ENCODE data around the gene PARD3. TPM values are rescaled to one million over a fixed set of nuclear protein-coding genes. Genes with fewer than 3 reads are reported as not detected.

Gene PARD3
- total and polyA plus RNA-seq, 2 experiments from 2014 or later: 6.3 to 21.2 TPM

- DNase-seq: peak; percentile 46
- Histone ChIP-seq H3K9me2 (ENCODE audit: insufficient read depth) (no peaks in the 10 kb centered on the region), H3K27me3 (replicated peaks; ENCODE audit: insufficient read depth) (no peaks in the 10 kb centered on the region), H3K36me3 (ENCODE audit: low read depth) (no peaks in the 10 kb centered on the region), H3F3A (ENCODE audit: insufficient read depth) (peaks cover 21% of the 10 kb centered on the region), H3K27ac (no peak overlapping the region), H2AFZ (no peak overlapping the region), H3K79me2 (ENCODE audit: insufficient read depth) (no peaks in the 10 kb centered on the region), H3K9me3 (ENCODE audit: low read depth) (no peaks in the 10 kb centered on the region), H3K4me2 (ENCODE audit: unreplicated experiment) (peak overlapping the region; percentile 19), H3K9ac (no peak overlapping the region), H4K20me1 (ENCODE audit: insufficient read depth) (no peaks in the 10 kb centered on the region), H3K4me3 (0 out of 2 replicates have a peak overlapping the region, but pooled peaks have one; percentile 5), H3K4me1 (ENCODE audit: insufficient read depth) (peaks cover 19% of the 10 kb centered on the region)
- no peak for TF ChIP-seq EZH2phosphoT487 (IDR thresholded peaks at IDR 0.05; ENCODE audit: insufficient read depth, low read depth)
- no peak for TF ChIP-seq EZH2 (IDR thresholded peaks at IDR 0.05; ENCODE audit: insufficient read depth, poor library complexity, severe bottlenecking)
- in situ Hi-C loops (cut with MboI): no loop called here
- WGBS, 2 experiments (ENCODE audit: low coverage in 1 of 2, low lambda C conversion rate in 2 of 2, missing lambda C conversion rate in 2 of 2): 46 to 48% methylated on average over 8 of the region's 8 CpGs
Measured at GRCh38 chr10:34172936-34173533, 642.1 kb downstream of the PARD3 start.

GRCh38 chr10:34171957-34172527 lies 643.1 kb downstream of the PARD3 start:
- Histone ChIP-seq H4K20me1 (ENCODE audit: insufficient read depth) (no peaks in the 10 kb centered on the region), H3K79me2 (ENCODE audit: insufficient read depth) (no peaks in the 10 kb centered on the region)
- in situ Hi-C loops (cut with MboI): no loop called here

GRCh38 chr10:34169677-34170076 lies 645.4 kb downstream of the PARD3 start:
- in situ Hi-C loops (cut with MboI): no loop called here
- Histone ChIP-seq H3K79me2 (ENCODE audit: insufficient read depth) (no peaks in the 10 kb centered on the region), H3K27ac (no peak overlapping the region), H3K27me3 (replicated peaks; ENCODE audit: insufficient read depth) (no peaks in the 10 kb centered on the region), H4K20me1 (ENCODE audit: insufficient read depth) (no peaks in the 10 kb centered on the region), H2AFZ (no peak overlapping the region), H3K36me3 (ENCODE audit: low read depth) (no peaks in the 10 kb centered on the region), H3K4me3 (no peak overlapping the region), H3K9me3 (ENCODE audit: low read depth) (no peaks in the 10 kb centered on the region), H3K9ac (no peak overlapping the region), H3F3A (ENCODE audit: insufficient read depth) (peaks cover 21% of the 10 kb centered on the region), H3K4me2 (ENCODE audit: unreplicated experiment) (no peak overlapping the region), H3K4me1 (ENCODE audit: insufficient read depth) (peaks cover 19% of the 10 kb centered on the region), H3K9me2 (ENCODE audit: insufficient read depth) (no peaks in the 10 kb centered on the region)
- DNase-seq: no peak
- TF ChIP-seq EZH2 (IDR thresholded peaks at IDR 0.05; ENCODE audit: insufficient read depth, poor library complexity, severe bottlenecking) (no peak), EZH2phosphoT487 (IDR thresholded peaks at IDR 0.05; ENCODE audit: insufficient read depth, low read depth) (no peak)
- 89 to 97% methylated on average over 3 of the region's 3 CpGs for WGBS, 2 experiments (ENCODE audit: low coverage in 1 of 2, low lambda C conversion rate in 2 of 2, missing lambda C conversion rate in 2 of 2)

More at GRCh38 chr10:34171957-34172527, 643.1 kb downstream of the PARD3 start:
- Histone ChIP-seq H2AFZ (no peak overlapping the region), H3K9me3 (ENCODE audit: low read depth) (no peaks in the 10 kb centered on the region), H3K9ac (no peak overlapping the region), H3K4me1 (ENCODE audit: insufficient read depth) (peaks cover 19% of the 10 kb centered on the region), H3F3A (ENCODE audit: insufficient read depth) (peaks cover 21% of the 10 kb centered on the region), H3K4me3 (0 out of 2 replicates have a peak overlapping the region, but pooled peaks have one; percentile 5), H3K27ac (peak overlapping the region; percentile 17; the same call in 1 of the 2 replicates), H3K4me2 (ENCODE audit: unreplicated experiment) (peak overlapping the region; percentile 19), H3K9me2 (ENCODE audit: insufficient read depth) (no peaks in the 10 kb centered on the region), H3K27me3 (replicated peaks; ENCODE audit: insufficient read depth) (no peaks in the 10 kb centered on the region), H3K36me3 (ENCODE audit: low read depth) (no peaks in the 10 kb centered on the region)
- TF ChIP-seq EZH2 (IDR thresholded peaks at IDR 0.05; ENCODE audit: insufficient read depth, poor library complexity, severe bottlenecking): no peak
- TF ChIP-seq EZH2phosphoT487 (IDR thresholded peaks at IDR 0.05; ENCODE audit: insufficient read depth, low read depth): no peak
- WGBS, 2 experiments (ENCODE audit: low coverage in 1 of 2, low lambda C conversion rate in 2 of 2, missing lambda C conversion rate in 2 of 2): 13 to 14% methylated on average over 4 of the region's 4 CpGs
- peak; percentile 84 for DNase-seq

- 61 to 62% methylated on average over 3 of the region's 3 CpGs for WGBS, 2 experiments (ENCODE audit: low coverage in 1 of 2, low lambda C conversion rate in 2 of 2, missing lambda C conversion rate in 2 of 2)
- Histone ChIP-seq H3K4me1 (ENCODE audit: insufficient read depth) (peaks cover 19% of the 10 kb centered on the region), H3K4me2 (ENCODE audit: unreplicated experiment) (no peak overlapping the region), H3K27ac (no peak overlapping the region), H3K79me2 (ENCODE audit: insufficient read depth) (no peaks in the 10 kb centered on the region), H2AFZ (no peak overlapping the region), H4K20me1 (ENCODE audit: insufficient read depth) (no peaks in the 10 kb centered on the region), H3K27me3 (replicated peaks; ENCODE audit: insufficient read depth) (no peaks in the 10 kb centered on the region), H3K9ac (no peak overlapping the region), H3K9me3 (ENCODE audit: low read depth) (no peaks in the 10 kb centered on the region), H3F3A (ENCODE audit: insufficient read depth) (peaks cover 21% of the 10 kb centered on the region), H3K36me3 (ENCODE audit: low read depth) (no peaks in the 10 kb centered on the region), H3K9me2 (ENCODE audit: insufficient read depth) (no peaks in the 10 kb centered on the region), H3K4me3 (no peak overlapping the region)
- in situ Hi-C loops (cut with MboI): no loop called here
- TF ChIP-seq EZH2phosphoT487 (IDR thresholded peaks at IDR 0.05; ENCODE audit: insufficient read depth, low read depth) (no peak), EZH2 (IDR thresholded peaks at IDR 0.05; ENCODE audit: insufficient read depth, poor library complexity, severe bottlenecking) (no peak)
- no peak for DNase-seq
Measured at GRCh38 chr10:34169131-34169530, 646.0 kb downstream of the PARD3 start.
